Measurements from ENCODE around the gene MC3R.
"Not testable (repeated sequence)": the region's sequence is repeated elsewhere in the genome, so short reads cannot be mapped to it uniquely, and the experiment has no call there.

MC3R gene

DNA sequence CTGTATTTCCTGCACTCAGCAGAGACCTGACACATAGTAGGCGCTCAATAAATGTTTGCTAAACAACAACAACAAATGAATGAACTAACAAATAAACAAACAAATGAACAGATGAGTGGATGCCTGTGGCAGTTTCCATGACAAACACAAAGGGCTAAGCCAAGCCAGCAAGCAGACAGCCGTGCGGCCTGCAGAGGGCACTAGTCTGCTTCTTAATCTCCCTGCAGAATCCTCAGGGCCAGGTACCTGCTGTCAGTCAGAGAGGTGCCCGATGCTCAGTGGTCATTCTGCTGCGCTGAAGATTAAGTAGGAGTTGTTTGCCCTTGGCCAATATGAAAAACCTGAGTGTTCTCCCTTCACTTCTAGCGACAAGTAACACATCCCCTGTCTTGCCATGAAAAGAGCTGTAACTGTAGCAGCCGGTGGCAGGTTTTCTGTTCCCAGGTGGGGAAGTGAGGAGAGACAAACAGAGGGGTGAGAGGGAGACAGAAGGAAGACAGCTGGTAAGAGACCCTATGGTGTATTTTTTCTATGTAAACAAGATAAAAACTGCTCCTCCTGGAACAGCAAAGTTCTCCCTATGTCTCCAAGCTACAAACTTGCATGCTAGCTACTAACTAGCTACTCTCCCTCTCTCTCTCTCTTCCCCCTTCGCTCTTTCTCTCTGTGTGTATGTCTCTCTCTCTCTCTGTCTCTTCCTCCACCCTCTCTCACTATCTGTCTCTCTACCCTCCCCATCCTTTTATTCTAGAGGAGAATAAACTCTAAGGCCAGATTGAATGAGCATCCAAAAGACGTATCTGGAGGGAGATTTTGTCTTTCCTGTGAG is at the start of gene MC3R:
Gene MC3R, plus strand, starts transcription at position 779 of the 829 bp plus-strand sequence. CDS start 112 bp downstream, outside the sequence.
- peak; percentile 63 for DNase-seq

GRCh38 chr20:56200456-56200855 is 48.1 kb upstream of the MC3R start:
- no peak for DNase-seq

DNA sequence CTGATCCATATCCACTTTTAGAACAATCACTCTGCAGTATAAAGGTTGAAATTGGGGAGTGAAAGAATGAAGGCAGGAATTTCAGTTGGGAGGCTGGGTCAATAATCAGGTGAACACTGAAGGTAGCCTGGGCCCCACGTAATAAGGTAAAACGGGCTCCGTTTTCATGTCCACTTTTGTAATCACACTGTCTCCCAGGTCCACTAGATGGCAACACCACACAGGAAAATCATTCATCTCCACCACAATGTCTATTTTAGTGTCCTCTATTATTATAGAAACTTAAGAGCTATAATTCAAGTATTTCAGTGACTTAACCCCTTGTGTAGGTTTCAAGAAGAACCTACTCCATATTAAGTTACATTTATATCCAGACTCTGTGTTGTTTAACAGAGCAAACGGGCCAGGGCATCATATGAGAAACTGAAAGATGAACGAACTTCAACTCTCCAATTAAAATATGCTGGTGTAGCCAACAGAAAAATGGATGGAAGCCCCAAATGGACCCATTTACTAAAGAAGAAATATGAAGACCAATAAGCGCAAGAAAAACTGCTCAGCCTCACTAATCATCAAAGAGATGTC is 45.9 kb upstream of the MC3R start:
- DNase-seq = no peak

- DNase-seq = no peak
Observed at GRCh38 chr20:56204206-56204605, 44.3 kb upstream of the MC3R start.

- DNase-seq = no peak
Observed at GRCh38 chr20:56205346-56205745, 43.2 kb upstream of the MC3R start.

- no peak for DNase-seq
Observed at GRCh38 chr20:56207656-56208055, 40.9 kb upstream of the MC3R start.

GRCh38 chr20:56208121-56208520 is 40.4 kb upstream of the MC3R start:
- no peak for DNase-seq

DNA sequence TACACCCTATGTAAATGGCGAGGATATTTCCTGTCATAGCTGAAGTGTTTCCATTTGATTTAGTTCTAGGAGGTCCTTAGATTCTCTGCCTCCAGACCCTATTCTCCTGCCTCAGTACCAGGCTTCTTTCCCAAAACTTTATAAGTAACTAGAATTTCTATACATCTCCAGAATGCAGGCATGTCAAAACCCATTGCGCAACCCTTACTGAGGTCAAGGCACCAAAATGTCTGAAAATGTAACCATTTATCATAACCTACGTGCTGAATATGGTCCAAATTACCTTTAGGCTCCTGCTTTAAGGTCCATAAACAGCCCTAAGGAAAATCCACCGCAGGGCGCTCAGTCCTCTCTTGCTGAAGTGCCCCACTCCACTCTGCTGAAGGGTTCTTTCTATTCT is 37.5 kb upstream of the MC3R start:
- no peak for DNase-seq

- no peak for DNase-seq
Observed at GRCh38 chr20:56212091-56212490, 36.4 kb upstream of the MC3R start.

DNA sequence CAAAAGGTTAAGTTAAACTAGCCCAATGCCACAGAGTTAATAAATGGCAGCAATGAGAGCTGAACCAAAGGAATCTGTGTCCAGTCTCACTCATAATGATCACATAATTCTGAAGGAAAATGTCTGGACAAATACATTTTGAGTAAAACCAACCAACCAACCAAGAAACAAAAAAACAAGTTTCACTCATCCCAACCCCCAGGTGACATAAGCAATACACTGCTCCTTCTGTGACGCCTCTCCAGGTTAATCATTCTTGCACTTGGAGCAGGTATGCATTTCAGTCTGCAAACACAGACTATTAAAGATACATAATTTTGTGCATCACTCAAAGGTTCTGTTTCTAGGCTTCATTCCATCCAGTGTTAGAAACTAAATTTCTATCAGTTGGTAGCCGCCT is 35.2 kb upstream of the MC3R start:
- no peak for DNase-seq

- no peak for DNase-seq
Observed at GRCh38 chr20:56215115-56215514, 33.4 kb upstream of the MC3R start.

- no peak for DNase-seq
Observed at GRCh38 chr20:56217829-56218228, 30.7 kb upstream of the MC3R start.

DNA sequence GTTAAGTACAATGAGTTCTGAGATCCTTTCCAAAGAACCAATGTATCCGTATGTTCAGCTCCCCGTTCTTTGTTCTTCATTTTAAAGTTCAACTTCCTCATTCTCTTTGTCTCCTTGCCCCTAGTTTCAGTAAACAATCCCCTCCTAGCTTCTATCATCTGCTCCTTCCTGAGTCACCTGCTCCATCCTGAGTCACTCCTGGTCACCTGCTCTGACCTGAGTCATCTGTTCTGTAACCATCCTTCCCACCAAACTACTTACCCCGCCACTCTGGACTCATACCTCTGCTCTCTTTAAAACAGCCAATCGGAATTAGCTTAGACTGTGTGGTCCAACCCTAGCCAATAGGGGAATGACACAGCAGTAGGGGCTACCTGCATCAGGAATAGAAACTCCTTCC is 27.3 kb upstream of the MC3R start:
- not testable (repeated sequence) for DNase-seq

- DNase-seq = no peak
Observed at GRCh38 chr20:56222201-56222600, 26.3 kb upstream of the MC3R start.

DNA sequence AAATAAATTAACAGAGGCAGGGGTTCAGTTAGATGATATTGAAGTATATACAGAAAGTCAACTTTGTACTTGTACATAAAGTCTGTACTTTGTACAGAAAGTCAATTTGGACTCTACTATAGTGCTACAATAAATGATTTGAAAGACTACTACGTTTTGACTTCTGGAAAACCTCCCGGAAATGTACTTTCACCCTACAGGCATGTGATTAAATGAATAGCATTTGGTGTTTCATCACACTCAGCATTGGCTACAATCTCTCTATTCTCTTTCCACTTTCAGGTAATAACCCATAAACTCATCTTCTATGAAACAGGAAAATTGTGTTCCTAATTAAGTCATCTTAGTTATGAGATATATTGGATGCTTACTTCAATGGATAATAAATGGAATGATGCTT is 25.6 kb upstream of the MC3R start:
- no peak for DNase-seq

DNA sequence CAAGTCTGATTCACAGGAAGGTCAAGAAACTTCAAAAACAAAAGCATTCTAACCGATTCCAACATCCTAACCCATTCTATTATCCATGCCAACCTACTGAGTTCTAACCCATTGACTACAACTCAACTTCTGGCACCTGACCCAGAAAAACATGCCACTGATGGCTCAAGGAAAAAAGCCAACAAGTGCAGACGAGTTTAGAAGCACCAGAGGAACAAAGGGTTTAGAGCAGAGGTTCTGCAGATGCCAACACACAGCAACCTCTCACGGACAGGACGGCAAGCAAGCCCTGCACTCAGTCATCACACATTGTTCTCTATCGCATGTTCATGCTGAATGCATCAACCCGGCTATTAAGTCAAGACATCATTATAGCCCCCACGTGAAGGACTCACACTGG is 25.2 kb upstream of the MC3R start:
- DNase-seq = no peak

GRCh38 chr20:56228021-56228420 is 20.5 kb upstream of the MC3R start:
- DNase-seq = no peak

GRCh38 chr20:56229812-56230211 is 18.7 kb upstream of the MC3R start:
- DNase-seq = no peak

DNA sequence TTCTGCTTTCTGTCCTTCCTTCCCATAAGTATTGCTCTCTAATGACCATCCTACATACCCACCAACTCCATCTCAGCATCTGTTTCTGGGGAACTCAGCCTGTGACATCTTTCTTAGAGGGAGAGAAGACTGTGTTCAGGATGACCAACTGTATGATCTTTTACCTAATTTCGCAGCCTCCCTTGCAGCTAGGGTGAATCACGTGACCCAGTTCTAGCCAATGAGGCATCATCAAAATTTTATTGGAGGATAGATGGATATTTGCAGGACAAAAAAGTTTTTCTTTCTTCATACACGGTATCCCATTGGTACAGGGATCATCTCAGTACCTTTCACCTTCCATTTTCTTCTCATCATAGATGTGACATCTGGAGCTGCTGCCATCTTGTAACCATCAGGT is 14.4 kb upstream of the MC3R start:
- no peak for DNase-seq

- DNase-seq = no peak
Observed at GRCh38 chr20:56237335-56237734, 11.2 kb upstream of the MC3R start.

DNA sequence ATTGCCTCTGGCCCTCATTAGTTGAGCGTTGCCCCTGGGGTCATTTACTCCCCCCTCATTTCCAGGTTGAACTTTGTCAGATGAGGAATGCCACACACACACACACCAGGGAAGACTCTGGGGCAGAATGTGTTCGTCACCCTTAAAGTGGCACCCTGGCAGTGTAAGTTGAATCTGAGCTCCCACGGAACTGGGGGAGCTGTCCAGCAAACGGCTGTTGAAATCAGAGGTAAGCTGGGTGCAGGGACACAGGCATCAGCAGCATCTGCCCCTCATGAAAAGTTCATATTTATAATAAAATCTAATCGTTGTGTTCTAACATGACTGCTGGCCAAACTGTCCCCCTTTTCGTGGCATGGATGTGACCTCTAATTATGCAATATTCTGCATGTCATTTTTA is 4.3 kb upstream of the MC3R start:
- DNase-seq = no peak

GRCh38 chr20:56245761-56246160 is 2.8 kb upstream of the MC3R start:
- DNase-seq = no peak

DNA sequence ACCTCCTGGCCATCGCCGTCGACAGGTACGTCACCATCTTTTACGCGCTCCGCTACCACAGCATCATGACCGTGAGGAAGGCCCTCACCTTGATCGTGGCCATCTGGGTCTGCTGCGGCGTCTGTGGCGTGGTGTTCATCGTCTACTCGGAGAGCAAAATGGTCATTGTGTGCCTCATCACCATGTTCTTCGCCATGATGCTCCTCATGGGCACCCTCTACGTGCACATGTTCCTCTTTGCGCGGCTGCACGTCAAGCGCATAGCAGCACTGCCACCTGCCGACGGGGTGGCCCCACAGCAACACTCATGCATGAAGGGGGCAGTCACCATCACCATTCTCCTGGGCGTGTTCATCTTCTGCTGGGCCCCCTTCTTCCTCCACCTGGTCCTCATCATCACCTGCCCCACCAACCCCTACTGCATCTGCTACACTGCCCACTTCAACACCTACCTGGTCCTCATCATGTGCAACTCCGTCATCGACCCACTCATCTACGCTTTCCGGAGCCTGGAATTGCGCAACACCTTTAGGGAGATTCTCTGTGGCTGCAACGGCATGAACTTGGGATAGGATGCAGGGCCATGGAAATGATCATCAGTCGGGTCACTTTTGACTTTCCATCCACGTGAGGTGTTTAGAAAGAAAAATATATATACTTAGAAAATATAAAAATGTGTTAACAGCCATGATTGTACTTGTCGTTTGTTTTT is 868 bp downstream of the MC3R start:
- DNase-seq = peak; percentile 70

DNA sequence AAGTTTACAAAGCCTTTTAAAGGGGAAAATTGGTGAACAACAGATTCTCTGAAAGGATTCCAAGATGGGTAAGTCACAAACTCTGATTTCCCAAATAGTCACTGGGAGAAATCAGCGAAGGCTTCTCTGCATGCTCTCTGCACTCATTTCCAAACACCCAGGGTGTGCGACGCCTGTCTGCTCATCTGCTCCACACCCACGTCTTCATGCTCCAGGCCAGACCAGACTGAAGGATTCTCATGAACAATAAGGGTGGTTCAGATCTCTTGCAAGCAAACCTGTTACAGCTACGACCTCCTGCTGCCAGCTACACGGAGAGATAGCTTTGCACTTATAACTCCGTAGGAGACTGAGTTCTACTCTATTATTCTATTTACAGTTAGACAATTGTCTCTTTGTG is 1.4 kb downstream of the MC3R start:
- DNase-seq = no peak
